GM23248 (cell line): ENCODE results near the gene PHACTR2. TPM values are rescaled to one million over a fixed set of nuclear protein-coding genes. Genes with fewer than 3 reads are reported as not detected.
A peak's percentile ranks its signal among the peaks of the same experiment; 100 is the strongest.

Source experiments
- DNase-seq: peaks from one replicate; pipeline ENCODE4 v3.0.0-alpha.2; 2015
- H2AFZ ChIP-seq: fragments of 200-600 bp; sonication (generic); 2 replicates; pipeline ENCODE4 v1.6.1; 2016; ENCODE audit warnings: antibody characterized with exemption
- H3F3A ChIP-seq: fragments of 200-600 bp; sonication (generic); 2 replicates; pipeline ENCODE4 v1.6.1; 2016; ENCODE audit warnings: mild to moderate bottlenecking, antibody characterized with exemption, mixed run types; ENCODE audit not compliant: insufficient read depth
- H3K27ac ChIP-seq: fragments of 200-600 bp; sonication (generic); 2 replicates; pipeline ENCODE4 v1.5.1; 2016; ENCODE audit warnings: mild to moderate bottlenecking
- H3K27me3 ChIP-seq: fragments of 200-600 bp; sonication (generic); replicated peaks from 2 replicates; pipeline ENCODE4 v1.6.1; 2016; ENCODE audit warnings: mild to moderate bottlenecking; ENCODE audit not compliant: insufficient read depth
- H3K36me3 ChIP-seq: fragments of 200-600 bp; sonication (generic); 2 replicates; pipeline ENCODE4 v1.6.1; 2016; ENCODE audit warnings: low read depth, mild to moderate bottlenecking
- H3K4me1 ChIP-seq: fragments of 200-600 bp; sonication (generic); 2 replicates; pipeline ENCODE4 v1.6.1; 2016; ENCODE audit warnings: mild to moderate bottlenecking; ENCODE audit not compliant: insufficient read depth
- H3K4me2 ChIP-seq: fragments of 200-600 bp; sonication (generic); one replicate; pipeline ENCODE4 v1.6.1; 2016; ENCODE audit warnings: mild to moderate bottlenecking; ENCODE audit not compliant: unreplicated experiment
- H3K4me3 ChIP-seq: fragments of 200-600 bp; sonication (generic); 2 replicates; pipeline ENCODE4 v1.5.1; 2016; ENCODE audit warnings: mild to moderate bottlenecking
- H3K79me2 ChIP-seq: fragments of 200-600 bp; sonication (generic); 2 replicates; pipeline ENCODE4 v1.6.1; 2016; ENCODE audit warnings: mild to moderate bottlenecking; ENCODE audit not compliant: insufficient read depth
- H3K9ac ChIP-seq: fragments of 200-600 bp; sonication (generic); 2 replicates; pipeline ENCODE4 v1.6.1; 2016; ENCODE audit warnings: mild to moderate bottlenecking
- H3K9me2 ChIP-seq: fragments of 200-600 bp; sonication (generic); 2 replicates; pipeline ENCODE4 v1.6.1; 2016; ENCODE audit warnings: mixed run types, mild to moderate bottlenecking, moderate library complexity; ENCODE audit not compliant: insufficient read depth
- H3K9me3 ChIP-seq: fragments of 200-600 bp; sonication (generic); one replicate; pipeline ENCODE4 v1.6.1; 2017; ENCODE audit warnings: low read depth
- H4K20me1 ChIP-seq: fragments of 200-600 bp; sonication (generic); 2 replicates; pipeline ENCODE4 v1.6.0; 2016; ENCODE audit not compliant: insufficient read depth
- EZH2 ChIP-seq: fragments of 200-600 bp; sonication (generic); IDR thresholded peaks from 2 replicates; pipeline ENCODE4 v1.6.1; 2018; ENCODE audit warnings: antibody characterized with exemption, mild to moderate bottlenecking; ENCODE audit not compliant: insufficient read depth, poor library complexity, severe bottlenecking
- EZH2phosphoT487 ChIP-seq: fragments of 200-600 bp; sonication (generic); IDR thresholded peaks from 2 replicates; pipeline ENCODE4 v1.6.1; 2018; ENCODE audit warnings: antibody characterized with exemption, moderate library complexity, mild to moderate bottlenecking, low read depth; ENCODE audit not compliant: insufficient read depth
- WGBS, 2 experiments: methylation state at CpG; one replicate each; pipeline ENCODE4 v1.1.6; 2015 to 2017; ENCODE audit warnings: low lambda C conversion rate in 2 of 2, low coverage in 1 of 2; ENCODE audit errors: missing lambda C conversion rate in 2 of 2; 5-methylcytosine and 5-hydroxymethylcytosine counted together
- in situ Hi-C: fragments of 300-500 bp; cut with MboI; formaldehyde crosslinking; loops from 2 replicates; pipeline ENCODE4 v1.15.0; 2020
- polyA plus RNA-seq: library from polyadenylated mRNA; unstranded; fragments of >200 nt; fragmentation: Nextera tagmentation; extraction: Ambion mirVana; gene quantifications from 2 replicates; pipeline ENCODE4 v1.2.1, GENCODE V29; 2016
- total RNA-seq: library from RNA; depleted of rRNA; stranded (reverse); fragments of >200 nt; shearing (Covaris generic); gene quantifications from 2 replicates; pipeline ENCODE4 v1.2.3, GENCODE V29; 2014

Gene PHACTR2
- total and polyA plus RNA-seq, 2 experiments from 2014 or later: 39.0 to 39.4 TPM

DNA sequence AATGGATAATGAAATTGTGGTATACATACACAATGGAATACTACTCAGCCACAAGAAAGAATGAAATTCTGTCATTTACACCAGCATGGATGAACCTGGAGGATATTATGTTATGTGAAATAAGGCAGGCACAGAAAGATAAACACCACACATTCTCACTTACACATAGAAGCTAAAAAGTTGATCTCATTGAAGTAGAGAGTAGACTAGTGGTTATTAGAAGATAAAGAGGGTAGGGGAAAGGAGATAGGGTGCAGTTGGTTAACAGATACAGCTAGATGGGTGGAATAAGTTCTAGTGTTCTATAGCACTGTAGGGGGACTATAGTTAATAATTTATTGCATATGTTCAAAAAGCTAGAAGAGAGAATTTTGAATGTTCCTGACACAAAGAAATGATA lies 139.9 kb downstream of the PHACTR2 start:
- H3K27ac ChIP-seq: no peak overlapping the region
- H3K36me3 ChIP-seq: no peaks in the 10 kb centered on the region; the same call in 1 of the 2 replicates

DNA sequence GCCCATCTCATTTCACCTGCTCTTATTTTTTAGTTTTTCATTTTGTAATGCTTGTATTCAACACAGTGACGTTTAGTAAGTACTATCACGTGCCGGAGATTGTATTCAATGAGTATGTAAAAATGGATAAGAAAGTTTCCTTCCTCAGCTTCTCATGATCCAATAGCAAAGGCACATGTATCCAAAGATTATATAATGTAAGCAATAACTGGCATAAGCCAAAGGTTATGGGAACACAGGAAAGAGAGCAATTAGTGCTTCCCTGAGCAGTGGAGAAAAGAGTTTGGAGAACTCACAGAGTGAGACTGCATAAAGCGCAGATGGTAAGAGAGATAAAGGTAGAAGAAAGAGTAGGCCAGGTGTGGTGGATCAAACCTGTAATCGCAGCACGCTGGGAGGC lies 143.6 kb downstream of the PHACTR2 start:
- no peak overlapping the region for H3K4me2 ChIP-seq
- H2AFZ ChIP-seq: no peak overlapping the region
- DNase-seq: no peak
- H3K9me2 ChIP-seq: no peaks in the 10 kb centered on the region
- no peak overlapping the region for H3K9ac ChIP-seq
- no peak for TF ChIP-seq EZH2
- TF ChIP-seq EZH2phosphoT487: no peak
- no peaks in the 10 kb centered on the region for H3K9me3 ChIP-seq
- WGBS, 2 experiments: 89% methylated on average over 6 of the region's 6 CpGs
- no peak overlapping the region for H3K27ac ChIP-seq
- H3F3A ChIP-seq: no peaks in the 10 kb centered on the region
- in situ Hi-C loops: no loop called here
- no peaks in the 10 kb centered on the region for H4K20me1 ChIP-seq
- H3K4me1 ChIP-seq: peaks cover 11% of the 10 kb centered on the region
- no peaks in the 10 kb centered on the region for H3K27me3 ChIP-seq
- no peak overlapping the region for H3K4me3 ChIP-seq
- H3K79me2 ChIP-seq: no peaks in the 10 kb centered on the region
- H3K36me3 ChIP-seq: no peaks in the 10 kb centered on the region; the same call in 1 of the 2 replicates

More for the DNA sequence above, 139.9 kb downstream of the PHACTR2 start:
- TF ChIP-seq EZH2 (no peak), EZH2phosphoT487 (no peak)
- no peaks in the 10 kb centered on the region for H4K20me1 ChIP-seq
- in situ Hi-C loops: no loop called here
- H3K27me3 ChIP-seq: no peaks in the 10 kb centered on the region
- no peak for DNase-seq
- H3K79me2 ChIP-seq: no peaks in the 10 kb centered on the region
- no peak overlapping the region for H3K4me3 ChIP-seq
- no peak overlapping the region for H3K9ac ChIP-seq
- H3K4me1 ChIP-seq: peaks cover 3% of the 10 kb centered on the region
- H3K9me3 ChIP-seq: no peaks in the 10 kb centered on the region
- H3K9me2 ChIP-seq: no peaks in the 10 kb centered on the region
- H2AFZ ChIP-seq: no peak overlapping the region
- no peaks in the 10 kb centered on the region for H3F3A ChIP-seq
- no peak overlapping the region for H3K4me2 ChIP-seq

DNA sequence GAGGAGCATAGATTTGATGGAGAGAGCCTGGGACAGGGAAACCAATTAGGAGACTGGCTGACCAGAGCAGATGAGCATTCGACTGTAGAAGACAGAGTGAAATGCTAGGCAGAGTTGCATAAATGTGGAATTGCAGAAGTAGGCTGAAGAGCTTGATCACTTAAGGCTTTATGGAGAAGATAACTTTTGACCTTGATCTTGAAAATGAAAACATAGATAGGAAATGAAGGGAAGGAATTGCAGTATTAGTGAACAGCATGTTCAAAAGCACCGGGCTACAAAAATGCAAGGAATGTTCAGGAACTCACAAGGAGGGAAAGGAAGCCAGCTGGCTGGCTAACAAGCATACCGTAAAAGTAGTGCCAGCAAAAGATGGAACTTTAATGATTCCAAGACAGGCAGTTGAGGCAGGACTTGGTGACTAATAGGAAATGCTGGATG lies 144.8 kb downstream of the PHACTR2 start:
- Histone ChIP-seq H3K9me3 (no peaks in the 10 kb centered on the region), H3F3A (no peaks in the 10 kb centered on the region), H3K9me2 (no peaks in the 10 kb centered on the region), H3K36me3 (no peaks in the 10 kb centered on the region; the same call in 1 of the 2 replicates), H3K4me1 (peaks cover 11% of the 10 kb centered on the region), H3K4me3 (no peak overlapping the region), H3K27ac (no peak overlapping the region), H3K9ac (no peak overlapping the region), H3K27me3 (no peaks in the 10 kb centered on the region), H2AFZ (no peak overlapping the region), H3K4me2 (peak overlapping the region; percentile 44), H4K20me1 (no peaks in the 10 kb centered on the region), H3K79me2 (no peaks in the 10 kb centered on the region)
- in situ Hi-C loops: no loop called here
- DNase-seq: peak; percentile 37
- TF ChIP-seq EZH2phosphoT487: no peak
- TF ChIP-seq EZH2: no peak
- 30 to 33% methylated on average over 3 of the region's 3 CpGs for WGBS, 2 experiments

DNA sequence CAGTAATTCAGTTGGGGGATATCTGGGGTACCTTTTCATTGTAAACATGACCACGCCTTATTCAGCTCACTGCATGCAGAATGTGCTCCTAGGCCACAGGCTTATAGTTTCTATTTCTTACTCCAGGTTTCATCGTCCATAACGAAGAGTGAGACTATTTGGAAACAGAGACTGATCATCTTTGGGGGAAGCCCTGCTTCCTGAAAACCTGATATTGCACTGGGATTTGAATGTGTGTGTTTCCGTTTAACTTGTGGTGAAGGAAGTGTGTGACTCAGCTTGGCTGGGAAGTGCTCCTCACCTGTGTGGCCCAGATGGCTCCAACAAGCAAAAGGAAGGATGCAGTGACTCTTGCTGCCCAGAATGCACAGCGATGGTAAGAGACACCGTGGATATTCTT lies 145.8 kb downstream of the PHACTR2 start:
- no peak for DNase-seq
- no peaks in the 10 kb centered on the region for H4K20me1 ChIP-seq
- H3K9ac ChIP-seq: no peak overlapping the region
- no peak overlapping the region for H3K4me3 ChIP-seq
- H3K9me2 ChIP-seq: no peaks in the 10 kb centered on the region
- in situ Hi-C loops: no loop called here
- H3K79me2 ChIP-seq: no peaks in the 10 kb centered on the region
- no peaks in the 10 kb centered on the region for H3K27me3 ChIP-seq
- H3K4me1 ChIP-seq: peaks cover 11% of the 10 kb centered on the region
- peak overlapping the region; percentile 44 for H3K4me2 ChIP-seq
- no peak overlapping the region for H2AFZ ChIP-seq
- no peaks in the 10 kb centered on the region for H3K9me3 ChIP-seq
- no peak for TF ChIP-seq EZH2phosphoT487
- TF ChIP-seq EZH2: no peak
- H3K36me3 ChIP-seq: no peaks in the 10 kb centered on the region; the same call in 1 of the 2 replicates
- no peaks in the 10 kb centered on the region for H3F3A ChIP-seq
- 95 to 96% methylated on average over 6 of the region's 6 CpGs for WGBS, 2 experiments
- H3K27ac ChIP-seq: no peak overlapping the region

DNA sequence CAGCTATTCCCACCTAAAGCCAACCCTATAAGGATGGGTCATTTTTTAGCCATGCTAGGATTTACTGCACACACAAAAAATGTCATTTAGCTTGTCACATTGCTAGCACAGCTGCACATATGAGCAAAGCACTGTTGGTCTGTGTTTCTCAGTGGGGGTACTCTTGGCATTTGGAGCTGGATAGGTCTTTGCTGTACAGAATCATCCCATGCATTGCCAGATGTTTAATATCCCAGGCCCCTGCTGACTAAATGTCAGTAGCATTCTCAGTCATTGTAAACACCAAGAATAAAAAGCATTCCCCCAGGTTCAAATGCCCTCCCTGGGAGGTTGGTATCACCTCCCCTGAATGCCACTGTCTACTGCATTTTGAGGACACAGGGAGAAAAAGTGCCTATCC lies 150.8 kb downstream of the PHACTR2 start:
- Histone ChIP-seq H3K27ac (no peak overlapping the region), H3K79me2 (no peaks in the 10 kb centered on the region), H3K4me3 (no peak overlapping the region), H4K20me1 (no peaks in the 10 kb centered on the region), H2AFZ (no peak overlapping the region), H3K27me3 (no peaks in the 10 kb centered on the region), H3K9me3 (no peaks in the 10 kb centered on the region), H3K9me2 (no peaks in the 10 kb centered on the region), H3K4me2 (no peak overlapping the region), H3K9ac (no peak overlapping the region), H3K4me1 (no peaks in the 10 kb centered on the region), H3F3A (no peaks in the 10 kb centered on the region), H3K36me3 (no peaks in the 10 kb centered on the region)
- TF ChIP-seq EZH2 (no peak), EZH2phosphoT487 (no peak)
- DNase-seq: no peak
- in situ Hi-C loops: no loop called here
